GM12872 (cell line): ENCODE results near the gene SLC66A3.

Source experiments
- CTCF ChIP-seq: IDR thresholded peaks from 3 replicates; pipeline ENCODE4 v1.5.1; 2011; ENCODE audit warnings: low read depth, mild to moderate bottlenecking, low read length, moderate library complexity; ENCODE audit not compliant: insufficient read depth

SLC66A3 gene

GRCh38 chr2:11203480-11203879 is 48.2 kb downstream of the SLC66A3 start:
- no peak for TF ChIP-seq CTCF

- TF ChIP-seq CTCF: no peak
Observed at GRCh38 chr2:11208083-11208482, 52.8 kb downstream of the SLC66A3 start.

GRCh38 chr2:11212645-11213044 is 57.4 kb downstream of the SLC66A3 start:
- no peak for TF ChIP-seq CTCF

- no peak for TF ChIP-seq CTCF
Observed at GRCh38 chr2:11213090-11213638, 57.9 kb downstream of the SLC66A3 start.

GRCh38 chr2:11213975-11214374 is 58.7 kb downstream of the SLC66A3 start:
- no peak for TF ChIP-seq CTCF

GRCh38 chr2:11214770-11215169 is 59.5 kb downstream of the SLC66A3 start:
- TF ChIP-seq CTCF: no peak

GRCh38 chr2:11215407-11215806 is 60.1 kb downstream of the SLC66A3 start:
- TF ChIP-seq CTCF: no peak
